Heart right ventricle (tissue), 16 donors: ENCODE data around the gene MTFMT. TPM values are rescaled to one million over a fixed set of nuclear protein-coding genes. Genes with fewer than 3 reads are reported as not detected.

Experiments
- ATAC-seq, 8 donors: fragments of 200-7000 bp; cut with Tn5 transposase; one replicate each; pipeline ENCODE4 v1.9.1; 2020; ENCODE audit warnings: mild to moderate bottlenecking in 8 of 8, moderate library complexity in 8 of 8, moderate number of reproducible peaks in 1 of 8
- DNase-seq, 2 donors: peaks; one replicate each; pipeline ENCODE4 v3.0.0-alpha.2; 2020
- H3K27ac ChIP-seq, 10 donors: fragments of 200-600 bp; sonication (generic) in 2 of 10; one replicate each; pipeline versions ENCODE4 v1.5.0 to v1.8.0; 2020 to 2022; ENCODE audit warnings: mild to moderate bottlenecking in 3 of 10
- H3K27me3 ChIP-seq, 7 donors: fragments of 200-600 bp; one replicate each; pipeline ENCODE4 v1.8.0; 2021 to 2022; ENCODE audit warnings: mild to moderate bottlenecking in 2 of 7
- H3K36me3 ChIP-seq, 9 donors: fragments of 200-600 bp; sonication (generic) in 1 of 9; one replicate each; pipeline versions ENCODE4 v1.5.0 to v1.8.0; 2020 to 2022; ENCODE audit warnings: mild to moderate bottlenecking in 2 of 9
- H3K4me1 ChIP-seq, 9 donors: fragments of 200-600 bp; sonication (generic) in 1 of 9; one replicate each; pipeline versions ENCODE4 v1.5.0 to v1.8.0; 2020 to 2022; ENCODE audit warnings: mild to moderate bottlenecking in 4 of 9
- H3K4me3 ChIP-seq, 10 donors: fragments of 200-600 bp; sonication (generic) in 2 of 10; one replicate each; pipeline versions ENCODE4 v1.5.0 to v1.8.0; 2020 to 2022; ENCODE audit warnings: mild to moderate bottlenecking in 7 of 10, moderate library complexity in 2 of 10
- H3K9me3 ChIP-seq, 11 donors: fragments of 200-600 bp in 10 of 11; sonication (generic) in 2 of 11; one replicate each; pipeline versions ENCODE4 v1.5.0 to v1.8.0; 2013 to 2022; ENCODE audit warnings: mild to moderate bottlenecking in 2 of 11, control low read depth in 1 of 11, moderate library complexity in 1 of 11
- CTCF ChIP-seq, 9 donors: fragments of 200-600 bp; sonication (generic) in 2 of 9; IDR thresholded peaks; one replicate each; pipeline versions ENCODE4 v1.5.0 to v1.8.0; 2021 to 2022; ENCODE audit warnings: antibody characterized with exemption in 9 of 9, mild to moderate bottlenecking in 5 of 9, moderate library complexity in 1 of 9
- WGBS, 2 donors: extraction: QIAGEN DNeasy Blood & Tissue Kit; methylation state at CpG; one replicate each; pipeline ENCODE4 v1.1.7; 2013; ENCODE audit warnings: inconsistent platforms in 1 of 2; 5-methylcytosine and 5-hydroxymethylcytosine counted together
- intact Hi-C, 10 donors: fragments of 100-400 bp; cut with DNase I; formaldehyde crosslinking; loops; one replicate each; pipeline versions ENCODE4 v1.11.1 to v1.14.2; 2022
- polyA plus RNA-seq, 2 donors: library from polyadenylated mRNA; stranded (reverse); fragments of 200-250 nt; gene quantifications; one replicate each; pipeline ENCODE4 v1.2.3, GENCODE V29; 2013
- total RNA-seq, 10 donors: library from RNA; stranded (reverse); fragmentation: NEBNext Ultra II Directional in 3 of 10; extraction: Animal tissue kit (Norgen Biotek cat#: 25700) in 3 of 10; gene quantifications; one replicate each; pipeline versions ENCODE4 v1.2.1 to v1.2.4, GENCODE V29; 2021 to 2023
- donor health status: Arrhythmogenic right ventricular cardiomyopathy.
- donor health status: ischemic (EF 13 %, LVEDD 7.1; RV severe dilation, severe dysfunction).
- donor health status: healthy with polysubstance abuse.
- donor health status: DM: no; HTN: yes; CAD: no.
- donor health status: DM: no; HTN: no; CAD: no.
- donor health status: ischemic (EF 25% LVEDD 6.9; RV normal size, moderate dysfunction).
- donor health status: ischemic (EF 25% LVEDD 5.7; RV mildly dilated, moderate dysfunction).
- donor health status: healthy.
- donor health status: DM: yes; HTN: yes; CAD: no.
- donor health status: Ischemic cardiomyopathy.
- donor health status: ischemic (EF 35%, LVEDD 5.7; RV mildly dilated, moderate dysfunction).
- donor health status: nonischemic (EF 11% LVEDD 7.7; RV severe dilation, severe dysfunction).
- donor health status: DM: yes; HTN: yes; CAD: no.
- donor health status: PGD.
- donor health status: ischemic (EF 29% LVEDD 5.4; RV normal size, mild dysfunction).
- donor health status: nonischemic (EF 23%, LVEDD 6.1; RV moderate dilation, normal function).

Gene MTFMT
- total and polyA plus RNA-seq, 12 donors = 5.5 to 21.9 (median 18.2) TPM

- H3K9me3 ChIP-seq = no peaks in the 10 kb centered on the region
- no peak for DNase-seq
- H3K36me3 ChIP-seq = peaks cover 0 to 80% (median 4%) of the 10 kb centered on the region in 9 donors
- H3K4me3 ChIP-seq = no peak overlapping the region
- no peak overlapping the region for H3K27ac ChIP-seq
- intact Hi-C loops = no loop called here
- no peak for TF ChIP-seq CTCF (IDR thresholded peaks at IDR 0.05)
- ATAC-seq = no peak
- H3K27me3 ChIP-seq = no peaks in the 10 kb centered on the region
- H3K4me1 ChIP-seq = no peaks in the 10 kb centered on the region
- WGBS, 2 donors = 90 to 93% methylated on average over 3 of the region's 3 CpGs
Observed at GRCh38 chr15:65006876-65007275, 22.6 kb downstream of the MTFMT start.

- no peak for DNase-seq
- intact Hi-C loops = no loop called here
- Histone ChIP-seq H3K27me3 (no peaks in the 10 kb centered on the region), H3K36me3 (peaks cover 0 to 73% (median 4%) of the 10 kb centered on the region in 9 donors), H3K4me1 (no peaks in the 10 kb centered on the region), H3K4me3 (no peak overlapping the region), H3K27ac (no peak overlapping the region), H3K9me3 (no peaks in the 10 kb centered on the region)
- no peak for TF ChIP-seq CTCF (IDR thresholded peaks at IDR 0.05)
- no peak for ATAC-seq
- WGBS, 2 donors = 81 to 84% methylated on average over 3 of the region's 3 CpGs
Observed at GRCh38 chr15:65004993-65005392, 24.4 kb downstream of the MTFMT start.

GRCh38 chr15:64997745-64998375 is 31.6 kb downstream of the MTFMT start:
- intact Hi-C loops = no loop called here
- Histone ChIP-seq H3K27me3 (no peaks in the 10 kb centered on the region), H3K9me3 (no peaks in the 10 kb centered on the region), H3K4me1 (no peaks in the 10 kb centered on the region), H3K4me3 (no peak overlapping the region), H3K27ac (no peak overlapping the region), H3K36me3 (peaks cover 0 to 20% (median 0%) of the 10 kb centered on the region in 9 donors)
- 92 to 94% methylated on average over 4 of the region's 4 CpGs for WGBS, 2 donors
- TF ChIP-seq CTCF (IDR thresholded peaks at IDR 0.05) = no peak
- ATAC-seq (no peak), DNase-seq (no peak)

GRCh38 chr15:64997066-64997465 is 32.4 kb downstream of the MTFMT start:
- DNase-seq (no peak), ATAC-seq (no peak)
- intact Hi-C loops = no loop called here
- no peak overlapping the region for H3K4me3 ChIP-seq
- H3K4me1 ChIP-seq = no peaks in the 10 kb centered on the region
- no peaks in the 10 kb centered on the region for H3K9me3 ChIP-seq
- TF ChIP-seq CTCF (IDR thresholded peaks at IDR 0.05) = no peak
- no peak overlapping the region for H3K27ac ChIP-seq
- H3K27me3 ChIP-seq = no peaks in the 10 kb centered on the region
- H3K36me3 ChIP-seq = peaks cover 0 to 12% (median 0%) of the 10 kb centered on the region in 9 donors
- 78 to 79% methylated on average over 5 of the region's 5 CpGs for WGBS, 2 donors
